ENCODE data around the gene C6orf89.

C6orf89 gene

DNA sequence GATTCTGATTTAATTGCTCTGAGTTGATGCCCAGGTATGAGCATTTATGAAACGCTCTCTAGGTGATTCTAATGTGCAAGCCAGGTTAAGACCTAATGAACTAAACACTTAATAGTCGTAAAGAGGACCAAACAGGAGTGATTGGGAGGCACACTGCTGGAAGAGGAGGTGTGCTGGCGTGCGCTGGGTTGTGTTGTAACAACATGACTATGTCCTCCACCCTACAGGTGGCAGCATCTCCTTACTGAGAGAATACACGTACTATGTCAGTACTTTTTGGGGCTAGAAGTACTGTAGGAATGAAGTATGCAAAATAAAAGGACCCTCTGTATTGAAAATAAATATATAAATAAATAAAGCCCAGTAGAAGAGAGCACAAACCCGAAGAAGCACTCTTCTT lies 11.9 kb downstream of the C6orf89 start:
- no peak overlapping the region for H3K4me3 ChIP-seq (ENCODE audit: low read depth, low read length)
- peaks cover 3% of the 10 kb centered on the region for H3K4me1 ChIP-seq (ENCODE audit: control insufficient read depth, insufficient read depth, low read length)
- no peak overlapping the region for H3K9ac ChIP-seq (ENCODE audit: low read depth, low read length)
- no peaks in the 10 kb centered on the region for H3K27me3 ChIP-seq (ENCODE audit: control insufficient read depth, insufficient read depth, low read length)
- no peaks in the 10 kb centered on the region for H3K36me3 ChIP-seq (ENCODE audit: control insufficient read depth, insufficient read depth, low read length)
- no peaks in the 10 kb centered on the region for H3K9me3 ChIP-seq (ENCODE audit: control insufficient read depth, insufficient read depth, low read length)

- H3K4me1 ChIP-seq (ENCODE audit: control insufficient read depth, insufficient read depth, low read length): no peaks in the 10 kb centered on the region
- no peaks in the 10 kb centered on the region for H3K36me3 ChIP-seq (ENCODE audit: control insufficient read depth, insufficient read depth, low read length)
- H3K9ac ChIP-seq (ENCODE audit: low read depth, low read length): no peak overlapping the region
- no peaks in the 10 kb centered on the region for H3K9me3 ChIP-seq (ENCODE audit: control insufficient read depth, insufficient read depth, low read length)
- H3K4me3 ChIP-seq (ENCODE audit: low read depth, low read length): no peak overlapping the region
- H3K27me3 ChIP-seq (ENCODE audit: control insufficient read depth, insufficient read depth, low read length): no peaks in the 10 kb centered on the region
Measured at GRCh38 chr6:36904114-36904513, 18.4 kb downstream of the C6orf89 start.

- H3K4me1 ChIP-seq (ENCODE audit: control insufficient read depth, insufficient read depth, low read length): no peaks in the 10 kb centered on the region
- H3K9ac ChIP-seq (ENCODE audit: low read depth, low read length): no peak overlapping the region
- no peaks in the 10 kb centered on the region for H3K27me3 ChIP-seq (ENCODE audit: control insufficient read depth, insufficient read depth, low read length)
- no peaks in the 10 kb centered on the region for H3K9me3 ChIP-seq (ENCODE audit: control insufficient read depth, insufficient read depth, low read length)
- H3K4me3 ChIP-seq (ENCODE audit: low read depth, low read length): no peak overlapping the region
- H3K36me3 ChIP-seq (ENCODE audit: control insufficient read depth, insufficient read depth, low read length): no peaks in the 10 kb centered on the region
Measured at GRCh38 chr6:36904851-36905393, 19.2 kb downstream of the C6orf89 start.

GRCh38 chr6:36906539-36907325 lies 21.0 kb downstream of the C6orf89 start:
- H3K9ac ChIP-seq (ENCODE audit: low read depth, low read length): no peak overlapping the region
- H3K27me3 ChIP-seq (ENCODE audit: control insufficient read depth, insufficient read depth, low read length): no peaks in the 10 kb centered on the region
- H3K4me1 ChIP-seq (ENCODE audit: control insufficient read depth, insufficient read depth, low read length): no peaks in the 10 kb centered on the region
- H3K4me3 ChIP-seq (ENCODE audit: low read depth, low read length): no peak overlapping the region
- H3K9me3 ChIP-seq (ENCODE audit: control insufficient read depth, insufficient read depth, low read length): no peaks in the 10 kb centered on the region
- no peaks in the 10 kb centered on the region for H3K36me3 ChIP-seq (ENCODE audit: control insufficient read depth, insufficient read depth, low read length)

DNA sequence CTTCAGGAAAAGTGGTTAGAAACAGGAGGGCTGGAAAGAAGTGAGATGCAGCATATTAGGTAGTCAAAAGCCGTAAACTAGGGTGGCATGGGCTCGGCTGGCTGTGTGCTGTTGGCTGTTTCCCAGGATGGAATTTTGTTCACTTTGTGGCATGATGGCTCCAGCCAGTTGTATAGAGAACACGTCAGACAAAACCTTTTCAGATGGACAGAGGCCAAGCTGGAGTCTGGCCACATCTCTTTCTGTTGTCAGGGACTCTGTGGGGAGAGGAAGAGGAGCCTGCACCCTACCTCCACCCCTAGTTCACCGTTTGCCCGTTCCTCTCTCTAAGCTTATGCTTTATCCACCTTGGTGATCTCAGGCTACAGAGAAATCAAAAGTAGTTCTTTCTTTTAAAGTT lies 22.0 kb downstream of the C6orf89 start:
- Histone ChIP-seq H3K36me3 (ENCODE audit: control insufficient read depth, insufficient read depth, low read length) (no peaks in the 10 kb centered on the region), H3K4me3 (ENCODE audit: low read depth, low read length) (no peak overlapping the region), H3K9ac (ENCODE audit: low read depth, low read length) (no peak overlapping the region), H3K9me3 (ENCODE audit: control insufficient read depth, insufficient read depth, low read length) (no peaks in the 10 kb centered on the region), H3K27me3 (ENCODE audit: control insufficient read depth, insufficient read depth, low read length) (no peaks in the 10 kb centered on the region), H3K4me1 (ENCODE audit: control insufficient read depth, insufficient read depth, low read length) (no peaks in the 10 kb centered on the region)

- Histone ChIP-seq H3K4me1 (ENCODE audit: control insufficient read depth, insufficient read depth, low read length) (no peaks in the 10 kb centered on the region), H3K27me3 (ENCODE audit: control insufficient read depth, insufficient read depth, low read length) (no peaks in the 10 kb centered on the region), H3K36me3 (ENCODE audit: control insufficient read depth, insufficient read depth, low read length) (no peaks in the 10 kb centered on the region), H3K9ac (ENCODE audit: low read depth, low read length) (no peak overlapping the region), H3K4me3 (ENCODE audit: low read depth, low read length) (no peak overlapping the region), H3K9me3 (ENCODE audit: control insufficient read depth, insufficient read depth, low read length) (no peaks in the 10 kb centered on the region)
Measured at GRCh38 chr6:36908747-36909146, 23.0 kb downstream of the C6orf89 start.

GRCh38 chr6:36912030-36912454 lies 26.3 kb downstream of the C6orf89 start:
- Histone ChIP-seq H3K4me3 (ENCODE audit: low read depth, low read length) (no peak overlapping the region), H3K4me1 (ENCODE audit: control insufficient read depth, insufficient read depth, low read length) (peaks cover 2% of the 10 kb centered on the region)

GRCh38 chr6:36912586-36912985 lies 26.8 kb downstream of the C6orf89 start:
- no peaks in the 10 kb centered on the region for H3K27me3 ChIP-seq (ENCODE audit: control insufficient read depth, insufficient read depth, low read length)
- H3K4me3 ChIP-seq (ENCODE audit: low read depth, low read length): no peak overlapping the region
- no peaks in the 10 kb centered on the region for H3K9me3 ChIP-seq (ENCODE audit: control insufficient read depth, insufficient read depth, low read length)
- H3K36me3 ChIP-seq (ENCODE audit: control insufficient read depth, insufficient read depth, low read length): no peaks in the 10 kb centered on the region
- no peak overlapping the region for H3K9ac ChIP-seq (ENCODE audit: low read depth, low read length)
- H3K4me1 ChIP-seq (ENCODE audit: control insufficient read depth, insufficient read depth, low read length): peaks cover 2% of the 10 kb centered on the region

More at GRCh38 chr6:36912030-36912454, 26.3 kb downstream of the C6orf89 start:
- no peaks in the 10 kb centered on the region for H3K27me3 ChIP-seq (ENCODE audit: control insufficient read depth, insufficient read depth, low read length)
- no peaks in the 10 kb centered on the region for H3K9me3 ChIP-seq (ENCODE audit: control insufficient read depth, insufficient read depth, low read length)
- H3K36me3 ChIP-seq (ENCODE audit: control insufficient read depth, insufficient read depth, low read length): no peaks in the 10 kb centered on the region
- H3K9ac ChIP-seq (ENCODE audit: low read depth, low read length): no peak overlapping the region

DNA sequence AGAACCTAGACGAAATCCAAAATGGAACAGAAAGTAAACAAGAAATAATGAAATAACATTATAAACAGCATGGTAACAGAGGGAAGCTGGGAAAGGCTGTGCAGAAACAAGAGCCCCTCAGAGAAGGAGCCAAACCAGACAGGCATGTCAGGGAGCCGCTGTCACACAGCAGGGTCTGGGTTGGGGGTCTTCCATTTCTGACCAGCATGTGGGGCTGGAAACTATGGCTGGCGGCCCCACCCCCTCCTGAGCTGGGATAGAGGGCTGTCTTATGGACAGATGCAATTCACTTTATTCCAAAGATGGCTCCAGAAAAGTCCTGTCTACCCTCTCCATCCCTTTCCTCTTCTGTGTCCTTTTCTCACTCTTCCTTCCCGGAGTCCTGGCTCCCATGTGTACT lies 27.3 kb downstream of the C6orf89 start:
- H3K9ac ChIP-seq (ENCODE audit: low read depth, low read length): no peak overlapping the region

DNA sequence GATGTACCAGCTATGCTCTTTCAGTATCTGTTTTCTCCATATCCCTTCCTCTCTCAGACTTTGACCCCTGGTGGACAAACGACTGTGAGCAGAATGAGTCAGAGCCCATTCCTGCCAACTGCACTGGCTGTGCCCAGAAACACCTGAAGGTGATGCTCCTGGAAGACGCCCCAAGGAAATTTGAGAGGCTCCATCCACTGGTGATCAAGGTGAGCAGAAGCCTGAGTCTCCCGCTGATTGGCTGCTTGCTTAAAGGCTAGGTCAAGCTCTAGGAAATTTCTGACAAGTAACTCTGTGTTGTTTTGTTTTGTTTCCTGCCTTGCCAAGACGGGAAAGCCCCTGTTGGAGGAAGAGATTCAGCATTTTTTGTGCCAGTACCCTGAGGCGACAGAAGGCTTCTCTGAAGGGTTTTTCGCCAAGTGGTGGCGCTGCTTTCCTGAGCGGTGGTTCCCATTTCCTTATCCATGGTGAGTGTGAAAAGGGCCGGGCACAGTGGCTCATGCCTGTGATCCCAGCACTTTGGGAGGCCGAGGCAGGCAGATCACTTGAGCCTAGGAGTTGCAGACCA lies 28.6 kb downstream of the C6orf89 start:
- no peaks in the 10 kb centered on the region for H3K36me3 ChIP-seq (ENCODE audit: control insufficient read depth, insufficient read depth, low read length)

More for the DNA sequence above, 27.3 kb downstream of the C6orf89 start:
- no peaks in the 10 kb centered on the region for H3K36me3 ChIP-seq (ENCODE audit: control insufficient read depth, insufficient read depth, low read length)
- no peaks in the 10 kb centered on the region for H3K9me3 ChIP-seq (ENCODE audit: control insufficient read depth, insufficient read depth, low read length)
- peaks cover 2% of the 10 kb centered on the region for H3K4me1 ChIP-seq (ENCODE audit: control insufficient read depth, insufficient read depth, low read length)
- H3K4me3 ChIP-seq (ENCODE audit: low read depth, low read length): no peak overlapping the region
- H3K27me3 ChIP-seq (ENCODE audit: control insufficient read depth, insufficient read depth, low read length): no peaks in the 10 kb centered on the region

DNA sequence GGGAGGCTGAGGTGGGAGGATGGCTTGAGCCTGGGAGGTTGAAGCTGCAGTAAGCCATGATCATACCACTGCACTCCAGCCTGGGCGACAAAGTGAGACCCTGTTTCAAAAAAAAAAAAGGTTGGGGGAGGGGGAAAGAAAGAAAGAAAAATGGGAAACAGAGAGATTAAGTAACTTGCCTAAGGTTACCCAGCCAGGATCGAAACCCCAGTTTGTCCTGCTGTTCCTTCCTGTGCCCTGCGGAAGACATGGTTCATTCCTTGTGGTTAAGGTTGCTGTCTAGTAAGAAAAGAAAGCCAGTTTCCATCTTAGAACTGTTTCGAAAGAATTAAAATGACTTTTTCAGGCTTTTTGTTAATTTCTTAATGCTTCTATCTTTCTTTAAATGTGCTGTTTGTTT lies 29.8 kb downstream of the C6orf89 start:
- Histone ChIP-seq H3K9ac (ENCODE audit: low read depth, low read length) (no peak overlapping the region), H3K9me3 (ENCODE audit: control insufficient read depth, insufficient read depth, low read length) (no peaks in the 10 kb centered on the region), H3K27me3 (ENCODE audit: control insufficient read depth, insufficient read depth, low read length) (no peaks in the 10 kb centered on the region), H3K4me1 (ENCODE audit: control insufficient read depth, insufficient read depth, low read length) (peaks cover 2% of the 10 kb centered on the region), H3K4me3 (ENCODE audit: low read depth, low read length) (no peak overlapping the region), H3K36me3 (ENCODE audit: control insufficient read depth, insufficient read depth, low read length) (no peaks in the 10 kb centered on the region)

More for the DNA sequence above, 28.6 kb downstream of the C6orf89 start:
- Histone ChIP-seq H3K4me1 (ENCODE audit: control insufficient read depth, insufficient read depth, low read length) (peaks cover 2% of the 10 kb centered on the region), H3K27me3 (ENCODE audit: control insufficient read depth, insufficient read depth, low read length) (no peaks in the 10 kb centered on the region), H3K9me3 (ENCODE audit: control insufficient read depth, insufficient read depth, low read length) (no peaks in the 10 kb centered on the region), H3K4me3 (ENCODE audit: low read depth, low read length) (no peak overlapping the region), H3K9ac (ENCODE audit: low read depth, low read length) (no peak overlapping the region)

- Histone ChIP-seq H3K4me1 (ENCODE audit: control insufficient read depth, insufficient read depth, low read length) (peaks cover 2% of the 10 kb centered on the region), H3K36me3 (ENCODE audit: control insufficient read depth, insufficient read depth, low read length) (no peaks in the 10 kb centered on the region), H3K4me3 (ENCODE audit: low read depth, low read length) (no peak overlapping the region), H3K27me3 (ENCODE audit: control insufficient read depth, insufficient read depth, low read length) (no peaks in the 10 kb centered on the region), H3K9ac (ENCODE audit: low read depth, low read length) (no peak overlapping the region), H3K9me3 (ENCODE audit: control insufficient read depth, insufficient read depth, low read length) (no peaks in the 10 kb centered on the region)
Measured at GRCh38 chr6:36916126-36916525, 30.4 kb downstream of the C6orf89 start.

Measured in iPS-15b (cell line).